NOMO-1 treated with dmso at 0.1 percent for 144 hours (cell line): ENCODE measurements around the gene GATA2.

ENCODE experiments used
- DNase-seq: peaks from one replicate; lab custom pipeline; 2025; ENCODE audit not compliant: unreplicated experiment; lab: John Stamatoyannopoulos, UW

Gene GATA2

GRCh38 chr3:128436214-128436613 lies 56.8 kb downstream of the GATA2 start:
- DNase-seq: no peak

- no peak for DNase-seq
Measured at GRCh38 chr3:128435561-128435960, 57.4 kb downstream of the GATA2 start.

- no peak for DNase-seq
Measured at GRCh38 chr3:128435058-128435457, 57.9 kb downstream of the GATA2 start.

- no peak for DNase-seq
Measured at GRCh38 chr3:128434524-128434923, 58.5 kb downstream of the GATA2 start.

- no peak for DNase-seq
Measured at GRCh38 chr3:128433837-128434165, 59.2 kb downstream of the GATA2 start.

- no peak for DNase-seq
Measured at GRCh38 chr3:128432971-128433836, 59.8 kb downstream of the GATA2 start.

- no peak for DNase-seq
Measured at GRCh38 chr3:128432301-128432970, 60.6 kb downstream of the GATA2 start.

GRCh38 chr3:128431803-128432300 lies 61.1 kb downstream of the GATA2 start:
- no peak for DNase-seq

GRCh38 chr3:128430731-128431130 lies 62.3 kb downstream of the GATA2 start:
- no peak for DNase-seq

- DNase-seq: no peak
Measured at GRCh38 chr3:128430301-128430700, 62.7 kb downstream of the GATA2 start.

- DNase-seq: no peak
Measured at GRCh38 chr3:128429751-128430150, 63.2 kb downstream of the GATA2 start.
